ENCODE data around the gene CTDSP2.
"Not testable (repeated sequence)": the region's sequence is repeated elsewhere in the genome, so short reads cannot be mapped to it uniquely, and the experiment has no call there.

CTDSP2 gene

GRCh38 chr12:57821474-57822214 is 24.9 kb downstream of the CTDSP2 start:
- H3K36me3 ChIP-seq: peaks cover 86% of the 10 kb centered on the region
- no peaks in the 10 kb centered on the region for H3K27me3 ChIP-seq
- H3K4me1 ChIP-seq (ENCODE audit: control insufficient read depth in 1 of 2, insufficient read depth in 1 of 2, low read depth in 1 of 2, low read length in 1 of 2): peaks cover 3 to 5% of the 10 kb centered on the region in 2 experiments
- TF ChIP-seq CTCF (IDR thresholded peaks at IDR 0.05): no peak
- H3K27ac ChIP-seq: no peak overlapping the region
- no peaks in the 10 kb centered on the region for H3K9me3 ChIP-seq
- no peak overlapping the region for H3K4me3 ChIP-seq (ENCODE audit: low read depth in 1 of 2, low read length in 1 of 2)

GRCh38 chr12:57821015-57821414 is 25.5 kb downstream of the CTDSP2 start:
- H3K4me3 ChIP-seq (ENCODE audit: low read depth in 1 of 2, low read length in 1 of 2); H3K27ac ChIP-seq; H3K27me3 ChIP-seq; H3K9me3 ChIP-seq: not testable (repeated sequence)
- H3K4me1 ChIP-seq (ENCODE audit: control insufficient read depth in 1 of 2, insufficient read depth in 1 of 2, low read depth in 1 of 2, low read length in 1 of 2): peaks cover 7 to 11% of the 10 kb centered on the region in 2 experiments
- peaks cover 79% of the 10 kb centered on the region for H3K36me3 ChIP-seq

- H3K4me3 ChIP-seq (ENCODE audit: low read depth in 1 of 2, low read length in 1 of 2); H3K9me3 ChIP-seq; H3K27me3 ChIP-seq: not testable (repeated sequence)
- Histone ChIP-seq H3K4me1 (ENCODE audit: control insufficient read depth in 1 of 2, insufficient read depth in 1 of 2, low read depth in 1 of 2, low read length in 1 of 2) (peaks cover 11 to 15% of the 10 kb centered on the region in 2 experiments), H3K27ac (peak overlapping the region; percentile 29), H3K36me3 (peaks cover 78% of the 10 kb centered on the region)
Observed at GRCh38 chr12:57820119-57820518, 26.4 kb downstream of the CTDSP2 start.

- not testable (repeated sequence) for H3K9me3 ChIP-seq; H3K4me3 ChIP-seq (ENCODE audit: low read depth in 1 of 2, low read length in 1 of 2); H3K27me3 ChIP-seq
- peaks cover 11 to 15% of the 10 kb centered on the region in 2 experiments for H3K4me1 ChIP-seq (ENCODE audit: control insufficient read depth in 1 of 2, insufficient read depth in 1 of 2, low read depth in 1 of 2, low read length in 1 of 2)
- peaks cover 58% of the 10 kb centered on the region for H3K36me3 ChIP-seq
- H3K27ac ChIP-seq: peak overlapping the region; percentile 39
Observed at GRCh38 chr12:57817990-57818331, 28.6 kb downstream of the CTDSP2 start.

GRCh38 chr12:57817261-57817989 is 29.1 kb downstream of the CTDSP2 start:
- TF ChIP-seq CTCF (IDR thresholded peaks at IDR 0.05): no peak
- Histone ChIP-seq H3K27ac (peak overlapping the region; percentile 39), H3K4me1 (ENCODE audit: control insufficient read depth in 1 of 2, insufficient read depth in 1 of 2, low read depth in 1 of 2, low read length in 1 of 2) (peaks cover 11 to 15% of the 10 kb centered on the region in 2 experiments)

GRCh38 chr12:57816855-57817151 is 29.7 kb downstream of the CTDSP2 start:
- Histone ChIP-seq H3K4me3 (ENCODE audit: low read depth in 1 of 2, low read length in 1 of 2) (no peak overlapping the region), H3K27ac (peak overlapping the region; percentile 39), H3K9me3 (no peaks in the 10 kb centered on the region), H3K27me3 (no peaks in the 10 kb centered on the region), H3K36me3 (peaks cover 46% of the 10 kb centered on the region), H3K4me1 (ENCODE audit: control insufficient read depth in 1 of 2, insufficient read depth in 1 of 2, low read depth in 1 of 2, low read length in 1 of 2) (peaks cover 11 to 15% of the 10 kb centered on the region in 2 experiments)
- TF ChIP-seq CTCF (IDR thresholded peaks at IDR 0.05): no peak

More at GRCh38 chr12:57817261-57817989, 29.1 kb downstream of the CTDSP2 start:
- Histone ChIP-seq H3K4me3 (ENCODE audit: low read depth in 1 of 2, low read length in 1 of 2) (no peak overlapping the region), H3K9me3 (no peaks in the 10 kb centered on the region), H3K27me3 (no peaks in the 10 kb centered on the region), H3K36me3 (peaks cover 52% of the 10 kb centered on the region)

Measured in neutrophil (primary cell).